Measurements from ENCODE around the gene RASSF6. TPM values are rescaled to one million over a fixed set of nuclear protein-coding genes. Genes with fewer than 3 reads are reported as not detected.

RASSF6 gene
- total and polyA plus RNA-seq, 2 of the 8 experiments (the other 6 are each of a cell fraction or from before 2014, with no cell fraction given): 0.03 to 0.28 TPM

DNA sequence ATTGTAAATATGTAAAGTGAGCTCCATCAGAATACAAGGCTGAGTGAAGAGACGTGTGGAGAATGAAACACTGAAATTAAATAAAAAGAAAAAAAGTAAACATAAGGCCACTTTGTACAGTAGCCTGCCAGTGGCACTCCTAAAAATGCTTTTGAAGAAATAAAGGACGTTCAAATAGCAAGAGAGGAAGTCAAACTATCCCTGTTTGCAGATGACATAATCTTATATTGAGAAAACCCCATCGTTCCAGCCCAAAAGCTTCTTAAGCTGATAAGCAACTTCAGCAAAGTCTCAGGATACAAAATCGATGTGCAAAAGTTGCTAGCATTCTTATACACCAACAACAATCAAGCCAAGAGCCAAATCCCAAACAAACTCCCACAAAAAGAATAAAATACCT is 24.2 kb downstream of the RASSF6 start:
- Histone ChIP-seq H4K5ac (ENCODE audit: insufficient read length, low read depth, low read length) (no peak overlapping the region), H3K36me3 (ENCODE audit: control insufficient read depth in 2 of 4, insufficient read depth in 4 of 4, low read length in 3 of 4) (no peaks in the 10 kb centered on the region), H3K27ac (ENCODE audit: low read depth, low read length) (no peak overlapping the region), H3K4me3 (ENCODE audit: extremely low read depth in 1 of 4, insufficient read depth in 2 of 4, low read depth in 3 of 4, low read length in 4 of 4) (no peak overlapping the region), H3K79me2 (ENCODE audit: control insufficient read depth in 1 of 2, insufficient read depth in 2 of 2, low read length in 2 of 2) (no peaks in the 10 kb centered on the region), H3K4me2 (ENCODE audit: insufficient read depth in 1 of 2, low read depth in 2 of 2, low read length in 2 of 2) (no peak overlapping the region), H4K8ac (ENCODE audit: extremely low read depth, insufficient read depth, low read length) (no peak overlapping the region), H3K23me2 (ENCODE audit: low read depth, low read length) (no peaks in the 10 kb centered on the region), H2BK120ac (replicated peaks; ENCODE audit: low read depth, low read length) (no peak overlapping the region), H3K9me3 (ENCODE audit: insufficient read depth in 2 of 2, low read depth in 1 of 2, low read length in 1 of 2) (no peaks in the 10 kb centered on the region), H3K56ac (replicated peaks; ENCODE audit: insufficient read length, low read depth, low read length) (no peak overlapping the region), H3K27me3 (replicated peaks in 1 of 4; ENCODE audit: control insufficient read depth in 3 of 4, extremely low read depth in 1 of 4, insufficient read depth in 3 of 4, low read length in 3 of 4) (no peaks in the 10 kb centered on the region), H2BK15ac (ENCODE audit: low read length) (no peak overlapping the region), H3K23ac (ENCODE audit: insufficient read length) (no peak overlapping the region), H3K4ac (replicated peaks; ENCODE audit: insufficient read length, low read depth, low read length) (no peak overlapping the region), H2AFZ (ENCODE audit: low read length) (no peak overlapping the region), H2BK5ac (ENCODE audit: low read depth, low read length) (no peak overlapping the region), H4K20me1 (replicated peaks in 1 of 2; ENCODE audit: control insufficient read depth in 1 of 2, insufficient read depth in 2 of 2, low read length in 2 of 2) (no peaks in the 10 kb centered on the region), H2AK5ac (ENCODE audit: low read depth, low read length) (no peak overlapping the region), H3K9ac (replicated peaks in 1 of 4; ENCODE audit: extremely low read depth in 1 of 4, low read depth in 3 of 4, low read length in 3 of 4) (no peak overlapping the region), H3K14ac (ENCODE audit: insufficient read length) (no peak overlapping the region), H2BK20ac (ENCODE audit: low read length) (no peak overlapping the region), H3K79me1 (ENCODE audit: low read depth, low read length) (no peaks in the 10 kb centered on the region), H2BK12ac (ENCODE audit: low read depth, low read length) (no peak overlapping the region), H4K91ac (replicated peaks; ENCODE audit: insufficient read length, low read length) (no peak overlapping the region), H3K18ac (ENCODE audit: extremely low read depth, low read length) (no peak overlapping the region), H3K4me1 (replicated peaks in 1 of 4; ENCODE audit: control insufficient read depth in 3 of 4, insufficient read depth in 4 of 4, low read length in 3 of 4) (peaks cover 0 to 6% (median 5%) of the 10 kb centered on the region in 4 experiments; a peak in 2 of 7 replicates)
- ChIA-PET POLR2A (ENCODE audit: partially characterized antibody) (no interaction called here), CTCF (ENCODE audit: partially characterized antibody) (interaction anchor here (0.6 to 2.1 kb wide), 7 partner anchors 18 to 543 kb away, joined by 3 to 8 read pairs (median 4); no protein-coding TSS in a partner anchor)
- no peak for DNase-seq (ENCODE audit: low read depth in 1 of 2, low spot score in 2 of 2)
- no peak for FAIRE-seq
- WGBS, 2 experiments (ENCODE audit: extremely low coverage in 1 of 2, insufficient coverage in 1 of 2, insufficient read length in 1 of 2, insufficient replicate concordance in 2 of 2, low coverage in 1 of 2, low lambda C conversion rate in 2 of 2, missing lambda C conversion rate in 1 of 2): 62% methylated on average over 4 of the region's 4 CpGs; no CpG with 5 or more reads in 1 of the 2 experiments
- TF ChIP-seq HDAC2 (IDR thresholded peaks at IDR 0.05; ENCODE audit: borderline replicate concordance in 1 of 2, low read depth in 2 of 2, low read length in 2 of 2) (no peak), RAD21 (IDR thresholded peaks at IDR 0.05 in 1 of 2, conservative IDR thresholded peaks at IDR 0.05 in 1 of 2; ENCODE audit: low read depth in 2 of 2, low read length in 2 of 2) (no peak), SP1 (IDR thresholded peaks at IDR 0.05; ENCODE audit: low read depth, low read length) (no peak), POLR2A (IDR thresholded peaks at IDR 0.05; ENCODE audit: control extremely low read depth in 1 of 2, low read depth in 2 of 2, low read length in 2 of 2) (no peak), CBX8 (IDR thresholded peaks at IDR 0.05; ENCODE audit: borderline replicate concordance, low read depth, low read length) (no peak), NRF1 (IDR thresholded peaks at IDR 0.05; ENCODE audit: low read depth, low read length) (no peak), GABPA (IDR thresholded peaks at IDR 0.05; ENCODE audit: borderline replicate concordance, insufficient read depth, low read length) (no peak), ATF3 (IDR thresholded peaks at IDR 0.05; ENCODE audit: insufficient read depth, low read depth, low read length) (no peak), ASH2L (IDR thresholded peaks at IDR 0.05; ENCODE audit: low read length) (no peak), POU5F1 (IDR thresholded peaks at IDR 0.05; ENCODE audit: low read depth, low read length) (no peak), SP4 (IDR thresholded peaks at IDR 0.05; ENCODE audit: low read length) (no peak)
- TF ChIP-seq, protein P1, sequence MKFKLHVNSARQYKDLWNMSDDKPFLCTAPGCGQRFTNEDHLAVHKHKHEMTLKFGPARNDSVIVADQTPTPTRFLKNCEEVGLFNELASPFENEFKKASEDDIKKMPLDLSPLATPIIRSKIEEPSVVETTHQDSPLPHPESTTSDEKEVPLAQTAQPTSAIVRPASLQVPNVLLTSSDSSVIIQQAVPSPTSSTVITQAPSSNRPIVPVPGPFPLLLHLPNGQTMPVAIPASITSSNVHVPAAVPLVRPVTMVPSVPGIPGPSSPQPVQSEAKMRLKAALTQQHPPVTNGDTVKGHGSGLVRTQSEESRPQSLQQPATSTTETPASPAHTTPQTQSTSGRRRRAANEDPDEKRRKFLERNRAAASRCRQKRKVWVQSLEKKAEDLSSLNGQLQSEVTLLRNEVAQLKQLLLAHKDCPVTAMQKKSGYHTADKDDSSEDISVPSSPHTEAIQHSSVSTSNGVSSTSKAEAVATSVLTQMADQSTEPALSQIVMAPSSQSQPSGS (IDR thresholded peaks at IDR 0.05; ENCODE audit: low read length): no peak

Data from H1 (cell line).